NB4 (cell line): ENCODE measurements around the gene MARCKS.

ENCODE experiments used
- DNase-seq: peaks from one replicate; pipeline ENCODE4 v3.0.0; 2010; ENCODE audit warnings: low read depth
- H3K4me3 ChIP-seq: one replicate; pipeline ENCODE4 v1.5.1; 2011; ENCODE audit warnings: mild to moderate bottlenecking, low read depth, low read length, moderate library complexity
- CTCF ChIP-seq: IDR thresholded peaks from one replicate; pipeline ENCODE4 v1.5.1; 2012; ENCODE audit warnings: low read depth, low read length
- MAX ChIP-seq: IDR thresholded peaks from 2 replicates; pipeline ENCODE4 v1.6.1; 2011; ENCODE audit warnings: low read depth, low read length
- MYC ChIP-seq: IDR thresholded peaks from 2 replicates; pipeline ENCODE4 v1.6.1; 2011; ENCODE audit warnings: low read depth, low read length
- POLR2A ChIP-seq: IDR thresholded peaks from 2 replicates; pipeline ENCODE4 v1.6.1; 2011; ENCODE audit warnings: mild to moderate bottlenecking; ENCODE audit not compliant: insufficient read length; ENCODE audit errors: extremely low read depth

MARCKS gene

DNA sequence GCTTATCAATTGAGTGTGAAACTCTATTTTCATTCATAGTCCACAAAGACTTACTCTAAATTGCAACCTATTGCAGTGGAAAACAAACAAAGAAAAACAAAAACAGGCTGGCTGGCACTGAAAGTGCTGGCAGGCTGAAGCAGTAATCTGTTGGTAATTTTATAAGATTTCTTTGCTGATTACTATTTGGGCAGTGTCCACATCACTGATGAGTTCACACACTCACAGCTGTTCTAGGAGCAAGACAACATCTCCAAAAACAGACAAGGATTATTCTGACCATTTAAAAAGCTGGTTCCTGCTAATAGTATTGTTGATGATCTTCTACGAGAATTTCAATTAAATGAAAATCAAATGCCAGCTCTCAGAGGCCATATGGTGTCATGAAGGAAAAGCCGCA, 26.9 kb downstream of the MARCKS start:
- no peak for TF ChIP-seq MAX
- no peak for TF ChIP-seq CTCF
- no peak overlapping the region for H3K4me3 ChIP-seq
- DNase-seq, result no peak

- no peak for DNase-seq
- no peak overlapping the region for H3K4me3 ChIP-seq
- TF ChIP-seq MYC (no peak), CTCF (no peak), MAX (no peak), POLR2A (no peak)
Measured at GRCh38 chr6:113886512-113886911, 29.4 kb downstream of the MARCKS start.

DNA sequence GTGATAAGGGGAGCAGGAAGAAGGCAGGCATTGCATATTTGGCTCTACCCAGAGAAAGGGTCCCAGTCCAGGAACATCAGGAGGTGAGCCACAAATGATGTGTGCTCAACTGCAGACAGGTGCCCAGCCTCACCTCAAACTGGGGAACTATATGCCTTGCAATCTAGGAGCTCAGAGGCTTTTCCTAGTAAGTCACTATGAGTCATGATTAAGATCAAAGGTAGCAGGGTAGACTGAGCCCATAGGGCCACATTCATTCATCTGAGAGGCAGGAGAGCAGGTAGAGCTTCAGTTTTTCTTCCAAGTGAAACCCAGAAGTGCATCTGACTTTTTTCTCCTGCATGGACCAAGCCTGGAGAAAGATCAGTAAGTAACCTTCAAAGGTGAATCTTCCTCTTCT, 31.3 kb downstream of the MARCKS start:
- no peak for DNase-seq
- no peak overlapping the region for H3K4me3 ChIP-seq
- no peak for TF ChIP-seq MAX
- TF ChIP-seq POLR2A, result no peak
- no peak for TF ChIP-seq CTCF
- TF ChIP-seq MYC, result no peak

DNA sequence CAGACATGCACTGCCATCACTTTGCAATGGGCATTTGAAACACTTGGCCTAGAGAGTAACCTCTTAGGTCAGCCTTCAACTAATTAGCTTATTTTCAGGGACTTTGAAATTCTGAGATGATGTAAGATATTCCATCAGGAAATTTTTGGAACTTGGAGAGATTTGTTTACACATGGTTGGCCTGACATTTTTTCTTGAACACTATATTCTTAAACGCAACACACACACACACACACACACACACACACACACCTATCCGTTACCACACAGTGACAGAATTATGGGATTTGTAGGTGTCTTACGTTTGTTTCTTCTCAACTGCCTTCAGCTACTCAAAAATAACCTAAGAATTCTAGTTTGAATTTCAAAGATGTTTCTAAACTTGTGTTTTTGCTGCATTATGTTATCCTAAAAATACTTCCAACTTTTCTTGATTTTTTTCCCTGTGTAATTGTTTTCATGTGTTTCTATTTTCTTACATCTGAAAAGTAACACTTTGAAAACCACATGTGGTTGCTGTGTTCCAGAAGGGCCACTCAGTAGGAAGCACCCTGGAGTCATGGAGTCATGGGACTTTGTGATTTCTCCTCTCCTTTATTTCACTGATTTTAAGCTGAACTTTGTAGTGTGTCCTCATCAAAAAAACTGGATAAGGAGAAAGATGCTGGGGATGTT, 31.9 kb downstream of the MARCKS start:
- no peak for DNase-seq
- H3K4me3 ChIP-seq, result no peak overlapping the region
- no peak for TF ChIP-seq POLR2A

GRCh38 chr6:113893451-113893850, 36.3 kb downstream of the MARCKS start:
- TF ChIP-seq POLR2A (no peak), CTCF (no peak), MAX (no peak), MYC (no peak)

DNA sequence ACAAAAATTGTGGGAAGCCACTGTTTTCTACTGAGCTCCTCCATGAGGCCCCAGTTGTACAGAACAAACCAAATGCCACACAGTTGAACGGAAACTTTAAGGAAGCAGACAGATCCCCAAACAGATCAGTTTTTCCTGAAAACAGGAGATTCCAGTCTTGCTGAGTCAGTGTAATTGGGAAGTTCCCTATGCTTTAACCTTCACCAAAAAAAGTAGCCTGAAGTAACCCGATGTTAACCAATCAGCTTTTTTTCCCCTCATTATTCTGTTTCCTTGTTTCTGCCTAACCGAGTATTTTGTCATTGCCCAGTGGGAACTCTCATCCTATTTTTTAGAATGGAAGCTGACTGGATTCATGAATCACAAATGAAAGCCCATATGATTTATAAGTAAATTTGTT, 36.7 kb downstream of the MARCKS start:
- no peak for DNase-seq
- TF ChIP-seq MAX, result no peak
- TF ChIP-seq POLR2A, result no peak
- TF ChIP-seq CTCF, result no peak
- TF ChIP-seq MYC, result no peak
- H3K4me3 ChIP-seq, result no peak overlapping the region

More at GRCh38 chr6:113893451-113893850, 36.3 kb downstream of the MARCKS start:
- no peak overlapping the region for H3K4me3 ChIP-seq
- DNase-seq, result no peak
